ENCODE measurements around the gene IER5L. TPM values are rescaled to one million over a fixed set of nuclear protein-coding genes. Genes with fewer than 3 reads are reported as not detected.

Gene IER5L
- total RNA-seq, 4 donors from 2014 or later, result 1.8 to 31.0 (median 14.5) TPM

DNA sequence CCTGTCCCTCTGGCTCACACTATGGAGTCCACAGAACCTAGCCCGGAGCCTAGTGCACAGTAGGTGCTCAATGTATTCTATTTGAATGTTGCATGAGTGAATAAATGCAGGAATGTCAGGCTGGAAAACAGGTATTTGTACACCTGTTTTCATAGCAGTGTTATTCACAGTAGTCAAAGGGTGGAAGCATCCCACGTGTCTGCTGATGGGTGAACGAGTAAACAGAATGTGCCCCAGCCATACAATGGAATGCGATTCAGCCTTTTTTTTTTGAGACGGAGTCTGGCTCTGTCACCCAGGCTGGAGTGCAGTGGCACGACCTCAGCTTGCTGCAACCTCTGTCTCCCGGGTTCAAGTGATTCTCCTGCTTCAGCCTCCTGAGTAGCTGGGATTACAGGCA lies 31.5 kb upstream of the IER5L start:
- TF ChIP-seq, protein P1, sequence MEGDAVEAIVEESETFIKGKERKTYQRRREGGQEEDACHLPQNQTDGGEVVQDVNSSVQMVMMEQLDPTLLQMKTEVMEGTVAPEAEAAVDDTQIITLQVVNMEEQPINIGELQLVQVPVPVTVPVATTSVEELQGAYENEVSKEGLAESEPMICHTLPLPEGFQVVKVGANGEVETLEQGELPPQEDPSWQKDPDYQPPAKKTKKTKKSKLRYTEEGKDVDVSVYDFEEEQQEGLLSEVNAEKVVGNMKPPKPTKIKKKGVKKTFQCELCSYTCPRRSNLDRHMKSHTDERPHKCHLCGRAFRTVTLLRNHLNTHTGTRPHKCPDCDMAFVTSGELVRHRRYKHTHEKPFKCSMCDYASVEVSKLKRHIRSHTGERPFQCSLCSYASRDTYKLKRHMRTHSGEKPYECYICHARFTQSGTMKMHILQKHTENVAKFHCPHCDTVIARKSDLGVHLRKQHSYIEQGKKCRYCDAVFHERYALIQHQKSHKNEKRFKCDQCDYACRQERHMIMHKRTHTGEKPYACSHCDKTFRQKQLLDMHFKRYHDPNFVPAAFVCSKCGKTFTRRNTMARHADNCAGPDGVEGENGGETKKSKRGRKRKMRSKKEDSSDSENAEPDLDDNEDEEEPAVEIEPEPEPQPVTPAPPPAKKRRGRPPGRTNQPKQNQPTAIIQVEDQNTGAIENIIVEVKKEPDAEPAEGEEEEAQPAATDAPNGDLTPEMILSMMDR (IDR thresholded peaks at IDR 0.05), result no peak
- TF ChIP-seq POLR2A (IDR thresholded peaks at IDR 0.05), result no peak
- H3K27ac ChIP-seq, result no peak overlapping the region
- intact Hi-C loops (cut with DNase I; ENCODE audit: low total_unique reads), result no loop called here
- no peak for DNase-seq
- H3K27me3 ChIP-seq, result no peaks in the 10 kb centered on the region
- no peaks in the 10 kb centered on the region for H3K9me3 ChIP-seq
- H3K4me3 ChIP-seq, result no peak overlapping the region
- no peaks in the 10 kb centered on the region for H3K36me3 ChIP-seq
- no peaks in the 10 kb centered on the region for H3K4me1 ChIP-seq

DNA sequence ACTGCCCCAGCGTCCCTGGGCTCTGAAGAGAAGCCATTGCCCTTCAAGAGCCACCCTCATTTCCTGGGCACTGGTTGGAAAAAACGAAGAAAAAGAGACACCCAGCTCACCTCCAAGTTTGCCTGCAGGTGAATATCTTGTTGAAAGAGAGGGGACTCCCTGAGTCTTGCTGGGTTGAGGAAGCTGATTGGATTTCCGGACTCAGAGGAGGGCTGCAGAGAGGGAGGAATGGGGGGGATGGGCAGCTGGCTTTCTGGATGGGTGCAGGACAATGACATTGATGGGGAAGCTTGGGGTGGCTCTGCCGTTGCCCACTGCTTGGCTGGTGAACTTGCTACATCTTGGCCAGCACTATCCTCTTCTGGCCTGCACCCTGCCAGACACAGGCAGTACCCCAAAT lies 31.0 kb upstream of the IER5L start:
- TF ChIP-seq, protein P1 (IDR thresholded peaks at IDR 0.05), result no peak
- TF ChIP-seq POLR2A (IDR thresholded peaks at IDR 0.05), result no peak
- intact Hi-C loops (cut with DNase I; ENCODE audit: low total_unique reads), result no loop called here

DNA sequence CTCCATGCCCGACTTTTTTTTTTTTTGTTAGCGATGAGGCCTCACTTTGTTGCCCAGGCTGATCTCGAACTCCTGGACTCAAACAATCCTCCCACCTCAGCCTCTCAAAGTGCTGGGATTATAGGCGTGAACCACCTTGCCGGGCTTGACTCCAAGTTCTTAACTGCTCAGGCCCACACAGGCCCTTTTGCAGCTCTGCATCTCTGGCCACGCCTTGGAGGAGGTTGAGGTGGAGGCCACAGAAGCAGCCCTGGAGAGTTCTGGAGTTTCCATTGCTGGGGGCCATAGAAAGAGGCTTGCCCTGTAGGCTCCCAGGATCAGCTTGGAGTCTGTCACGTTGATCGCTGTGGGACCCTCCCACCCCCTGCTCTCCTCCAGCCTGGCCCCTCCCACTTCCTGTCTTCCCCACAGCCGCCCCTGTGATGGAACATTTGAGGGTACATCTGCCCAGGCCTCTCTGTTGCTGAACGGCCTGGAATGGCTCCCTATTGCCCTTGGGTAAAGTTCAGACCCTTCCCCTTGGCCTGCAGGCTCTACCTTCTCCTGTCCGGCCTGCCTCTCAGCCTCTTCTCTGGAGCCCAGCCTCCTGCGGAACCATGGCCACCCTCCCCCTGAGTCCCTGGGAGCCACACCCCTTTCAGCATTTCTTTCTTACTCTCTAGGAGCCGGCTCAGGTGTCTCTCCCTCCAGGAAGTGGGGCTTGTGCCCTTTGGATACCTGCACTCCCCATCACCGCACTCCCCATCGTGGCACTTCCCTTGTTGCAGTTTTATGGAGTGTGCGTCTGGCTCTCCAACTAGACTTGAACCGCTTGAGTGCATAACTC lies 30.4 kb upstream of the IER5L start:
- TF ChIP-seq POLR2A (IDR thresholded peaks at IDR 0.05), result no peak
- TF ChIP-seq, protein P1 (IDR thresholded peaks at IDR 0.05), result no peak
- Histone ChIP-seq H3K27ac (no peak overlapping the region), H3K4me3 (no peak overlapping the region), H3K4me1 (peaks cover 0 to 3% of the 10 kb centered on the region in 2 donors), H3K27me3 (no peaks in the 10 kb centered on the region), H3K36me3 (no peaks in the 10 kb centered on the region), H3K9me3 (no peaks in the 10 kb centered on the region)
- DNase-seq, result no peak
- intact Hi-C loops (cut with DNase I; ENCODE audit: low total_unique reads), result no loop called here

More for the DNA sequence above, 31.0 kb upstream of the IER5L start:
- H3K27me3 ChIP-seq, result no peaks in the 10 kb centered on the region
- H3K4me3 ChIP-seq, result no peak overlapping the region
- no peak for DNase-seq
- no peaks in the 10 kb centered on the region for H3K4me1 ChIP-seq
- no peak overlapping the region for H3K27ac ChIP-seq
- H3K36me3 ChIP-seq, result no peaks in the 10 kb centered on the region
- no peaks in the 10 kb centered on the region for H3K9me3 ChIP-seq

DNA sequence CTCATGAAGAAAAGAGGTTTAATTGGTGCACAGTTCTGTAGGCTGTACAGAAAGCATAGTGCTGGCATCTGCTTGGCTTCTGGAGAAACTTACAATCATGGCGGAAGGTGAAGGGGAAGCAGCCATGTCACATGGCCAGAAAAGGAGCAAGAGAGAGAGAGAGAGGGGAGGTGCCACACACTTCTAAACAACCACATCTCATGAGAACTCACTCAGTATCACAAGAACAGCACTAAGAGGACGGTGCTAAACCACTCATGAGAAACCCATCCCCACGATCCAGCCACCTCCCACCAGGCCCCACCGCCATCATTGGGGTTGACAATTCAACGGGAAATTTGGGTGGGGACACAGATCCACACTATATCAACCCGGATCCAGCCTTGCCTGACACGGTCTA lies 28.8 kb upstream of the IER5L start:
- no peak overlapping the region for H3K27ac ChIP-seq
- no peaks in the 10 kb centered on the region for H3K27me3 ChIP-seq
- no peak for TF ChIP-seq POLR2A (IDR thresholded peaks at IDR 0.05)
- TF ChIP-seq, protein P1 (IDR thresholded peaks at IDR 0.05), result no peak

DNA sequence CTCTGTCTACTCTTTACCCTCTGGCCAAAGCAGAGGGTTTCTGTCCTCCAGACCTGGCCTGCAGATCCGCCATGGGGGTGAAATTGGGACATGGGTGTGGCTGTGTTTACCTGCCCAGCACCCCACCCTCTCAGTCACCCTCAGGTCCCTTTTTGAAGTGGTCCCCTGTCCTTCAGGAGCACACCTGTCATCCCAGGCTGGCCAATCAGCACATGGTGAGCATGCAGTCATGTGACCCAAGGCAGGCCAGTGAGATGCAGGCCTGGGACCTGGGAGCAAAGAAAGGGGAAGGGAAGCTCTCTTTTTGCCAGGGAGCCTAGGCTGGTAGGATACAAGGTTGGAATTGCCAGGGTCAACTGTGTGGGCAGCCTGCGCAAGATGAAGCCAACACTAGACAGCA lies 28.3 kb upstream of the IER5L start:
- no peak overlapping the region for H3K4me3 ChIP-seq
- peaks cover 0 to 4% of the 10 kb centered on the region in 2 donors for H3K4me1 ChIP-seq
- no peaks in the 10 kb centered on the region for H3K9me3 ChIP-seq
- H3K27ac ChIP-seq, result no peak overlapping the region
- H3K36me3 ChIP-seq, result no peaks in the 10 kb centered on the region
- no peak for DNase-seq
- H3K27me3 ChIP-seq, result no peaks in the 10 kb centered on the region
- no peak for TF ChIP-seq POLR2A (IDR thresholded peaks at IDR 0.05)
- TF ChIP-seq, protein P1 (IDR thresholded peaks at IDR 0.05), result no peak
- intact Hi-C loops (cut with DNase I; ENCODE audit: low total_unique reads), result no loop called here

More for the DNA sequence above, 28.8 kb upstream of the IER5L start:
- no peak for DNase-seq
- Histone ChIP-seq H3K4me3 (no peak overlapping the region), H3K36me3 (no peaks in the 10 kb centered on the region), H3K9me3 (no peaks in the 10 kb centered on the region), H3K4me1 (peaks cover 0 to 4% of the 10 kb centered on the region in 2 donors)
- intact Hi-C loops (cut with DNase I; ENCODE audit: low total_unique reads), result no loop called here
